K562 (cell line): ENCODE results near the gene ASPG.

Source experiments
- PTBP1 ChIP-seq: fragments of 200-400 bp; formaldehyde crosslinking; IDR thresholded peaks from 2 replicates; pipeline ENCODE4 v1.6.1; 2017; ENCODE audit warnings: low read depth, low read length
- SIN3B ChIP-seq: fragments of 450-650 bp; IDR thresholded peaks from 2 replicates; pipeline ENCODE4 v1.6.1; 2017; ENCODE audit warnings: low read depth, mild to moderate bottlenecking, moderate library complexity
- ZNF444 ChIP-seq: fragments of 250-450 bp; sonication (Bioruptor Pico); IDR thresholded peaks from 2 replicates; pipeline ENCODE4 v1.4.0; 2020; ENCODE audit warnings: mild to moderate bottlenecking, moderate library complexity
- TF ChIP-seq, protein P1 (sequence below), 3 experiments: IDR thresholded peaks in 2 of 3; conservative IDR thresholded peaks in 1 of 3; 2 replicates each; pipeline ENCODE4 v1.5.1; 2011 to 2012; ENCODE audit warnings: low read length in 3 of 3, mild to moderate bottlenecking in 3 of 3, control low read depth in 2 of 3, improper control_type of control experiment in 1 of 3, inconsistent platforms in 1 of 3, low read depth in 1 of 3, mixed read lengths in 1 of 3, moderate library complexity in 1 of 3; ENCODE audit not compliant: insufficient read depth in 2 of 3

DNA sequence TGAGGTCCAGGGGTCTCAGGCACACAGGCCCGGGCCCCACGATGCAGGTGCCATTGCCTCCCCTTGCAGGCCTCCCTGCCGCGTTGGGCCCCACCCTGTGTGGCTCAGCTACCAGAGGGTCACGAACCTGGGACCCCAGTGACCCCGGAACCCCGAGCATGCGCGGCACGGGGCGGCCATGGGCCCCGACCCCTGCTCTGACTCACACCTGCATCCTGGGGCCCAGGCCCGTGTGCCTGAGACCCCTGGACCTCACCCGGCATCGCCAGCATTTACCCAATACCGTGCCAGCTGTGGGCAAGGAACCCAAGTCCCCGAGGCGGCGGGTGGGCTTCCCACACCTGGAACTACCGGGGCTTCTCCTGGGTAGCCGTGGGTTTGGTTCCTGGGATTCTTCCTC, 78.0 kb downstream of the ASPG start:
- no peak for TF ChIP-seq SIN3B
- TF ChIP-seq, protein P1, sequence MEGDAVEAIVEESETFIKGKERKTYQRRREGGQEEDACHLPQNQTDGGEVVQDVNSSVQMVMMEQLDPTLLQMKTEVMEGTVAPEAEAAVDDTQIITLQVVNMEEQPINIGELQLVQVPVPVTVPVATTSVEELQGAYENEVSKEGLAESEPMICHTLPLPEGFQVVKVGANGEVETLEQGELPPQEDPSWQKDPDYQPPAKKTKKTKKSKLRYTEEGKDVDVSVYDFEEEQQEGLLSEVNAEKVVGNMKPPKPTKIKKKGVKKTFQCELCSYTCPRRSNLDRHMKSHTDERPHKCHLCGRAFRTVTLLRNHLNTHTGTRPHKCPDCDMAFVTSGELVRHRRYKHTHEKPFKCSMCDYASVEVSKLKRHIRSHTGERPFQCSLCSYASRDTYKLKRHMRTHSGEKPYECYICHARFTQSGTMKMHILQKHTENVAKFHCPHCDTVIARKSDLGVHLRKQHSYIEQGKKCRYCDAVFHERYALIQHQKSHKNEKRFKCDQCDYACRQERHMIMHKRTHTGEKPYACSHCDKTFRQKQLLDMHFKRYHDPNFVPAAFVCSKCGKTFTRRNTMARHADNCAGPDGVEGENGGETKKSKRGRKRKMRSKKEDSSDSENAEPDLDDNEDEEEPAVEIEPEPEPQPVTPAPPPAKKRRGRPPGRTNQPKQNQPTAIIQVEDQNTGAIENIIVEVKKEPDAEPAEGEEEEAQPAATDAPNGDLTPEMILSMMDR (IDR thresholded peaks at IDR 0.05 in 2 of 3, conservative IDR thresholded peaks at IDR 0.05 in 1 of 3; ENCODE audit: insufficient read depth in 2 of 3, low read depth in 1 of 3, low read length in 3 of 3) = no peak
- no peak for TF ChIP-seq PTBP1
- no peak for TF ChIP-seq ZNF444 (CRISPR knock-in tag)
